Myocyte (in vitro differentiated cells): ENCODE data around the gene CTTN. TPM values are rescaled to one million over a fixed set of nuclear protein-coding genes. Genes with fewer than 3 reads are reported as not detected.

ENCODE experiments used
- DNase-seq: peaks from one replicate; pipeline ENCODE4 v3.0.0-alpha.2; 2012; ENCODE audit warnings: low read depth
- total RNA-seq: library from RNA; depleted of rRNA; stranded (reverse); fragments of >200 nt; gene quantifications from 2 replicates; pipeline ENCODE4 v1.2.3, GENCODE V29; 2014

Gene CTTN
- total RNA-seq, 1 donor from 2014 or later, result 201 TPM

- no peak for DNase-seq
Measured at GRCh38 chr11:70409437-70409836, 11.1 kb downstream of the CTTN start.

GRCh38 chr11:70409871-70410270, 11.5 kb downstream of the CTTN start:
- DNase-seq, result no peak

GRCh38 chr11:70410276-70411205, 12.2 kb downstream of the CTTN start:
- no peak for DNase-seq

- DNase-seq, result no peak
Measured at GRCh38 chr11:70411713-70412452, 13.6 kb downstream of the CTTN start.

GRCh38 chr11:70413151-70413550, 14.8 kb downstream of the CTTN start:
- DNase-seq, result no peak

- DNase-seq, result no peak
Measured at GRCh38 chr11:70414341-70415100, 16.2 kb downstream of the CTTN start.

GRCh38 chr11:70415191-70415590, 16.9 kb downstream of the CTTN start:
- peak; percentile 76 for DNase-seq

GRCh38 chr11:70415642-70416395, 17.5 kb downstream of the CTTN start:
- no peak for DNase-seq

GRCh38 chr11:70416881-70417280, 18.6 kb downstream of the CTTN start:
- DNase-seq, result no peak

GRCh38 chr11:70418130-70418529, 19.8 kb downstream of the CTTN start:
- no peak for DNase-seq

- DNase-seq, result no peak
Measured at GRCh38 chr11:70419307-70420007, 21.1 kb downstream of the CTTN start.

GRCh38 chr11:70420008-70420464, 21.7 kb downstream of the CTTN start:
- no peak for DNase-seq

GRCh38 chr11:70420496-70420895, 22.2 kb downstream of the CTTN start:
- DNase-seq, result no peak

GRCh38 chr11:70421123-70421522, 22.8 kb downstream of the CTTN start:
- DNase-seq, result no peak

- no peak for DNase-seq
Measured at GRCh38 chr11:70422692-70423522, 24.6 kb downstream of the CTTN start.

- DNase-seq, result peak; percentile 97
Measured at GRCh38 chr11:70423523-70424505, 25.5 kb downstream of the CTTN start.

GRCh38 chr11:70424765-70425344, 26.5 kb downstream of the CTTN start:
- peak; percentile 16 for DNase-seq

- no peak for DNase-seq
Measured at GRCh38 chr11:70427436-70427835, 29.1 kb downstream of the CTTN start.
